CD4-positive, alpha-beta T cell (primary cell): Measurements from ENCODE around the gene HK1. TPM values are rescaled to one million over a fixed set of nuclear protein-coding genes. Genes with fewer than 3 reads are reported as not detected.
"Not testable (repeated sequence)": the region's sequence is repeated elsewhere in the genome, so short reads cannot be mapped to it uniquely, and the experiment has no call there.

Experiments used
- ATAC-seq: fragments of 200-7000 bp; cut with Tn5 transposase; one replicate; pipeline ENCODE4 v1.10.0; 2022; ENCODE audit warnings: mild to moderate bottlenecking; ENCODE audit not compliant: poor library complexity
- CTCF ChIA-PET: fragments of 350-600 bp; sonication (Branson Sonifier 250); formaldehyde crosslinking; loops from one replicate; lab custom pipeline; 2021; ENCODE audit warnings: antibody characterized with exemption, inconsistent platforms; lab: Charles Lee
- POLR2A ChIA-PET: fragments of 350-600 bp; sonication (Branson Sonifier 250); formaldehyde crosslinking; loops from one replicate; lab custom pipeline; 2021; ENCODE audit warnings: antibody characterized with exemption, inconsistent platforms; lab: Charles Lee
- DNase-seq, 14 experiments: peaks; one replicate each; pipeline ENCODE4 v3.0.0-alpha.2; 2013 to 2020; ENCODE audit warnings: mixed read lengths in 2 of 14
- H3K27ac ChIP-seq, 2 donors: one replicate each; pipeline versions ENCODE4 v1.5.1 to v1.7.0; 2013; ENCODE audit warnings: low read length in 2 of 2, low read depth in 1 of 2, mild to moderate bottlenecking in 1 of 2
- H3K27me3 ChIP-seq, 2 experiments: 1 replicate in 1 of 2; 2 replicates in 1 of 2; pipeline versions ENCODE4 v1.6.1 to v1.7.0; 2013; ENCODE audit warnings: low read length in 2 of 2, control low read depth in 1 of 2, mild to moderate bottlenecking in 1 of 2, moderate library complexity in 1 of 2; ENCODE audit not compliant: insufficient read depth in 2 of 2, control insufficient read depth in 1 of 2
- H3K36me3 ChIP-seq: one replicate; pipeline ENCODE4 v1.6.1; 2013; ENCODE audit warnings: low read length, control low read depth; ENCODE audit not compliant: insufficient read depth
- H3K4me1 ChIP-seq: one replicate; pipeline ENCODE4 v1.6.1; 2013; ENCODE audit warnings: low read length, control low read depth; ENCODE audit not compliant: insufficient read depth
- H3K4me3 ChIP-seq: one replicate; pipeline ENCODE4 v1.5.1; 2013; ENCODE audit warnings: mild to moderate bottlenecking, low read length, moderate library complexity
- H3K9me3 ChIP-seq, 2 experiments: 1 replicate in 1 of 2; 2 replicates in 1 of 2; pipeline versions ENCODE4 v1.6.1 to v1.7.0; 2013; ENCODE audit warnings: low read length in 2 of 2, mild to moderate bottlenecking in 2 of 2, control low read depth in 1 of 2, moderate library complexity in 1 of 2; ENCODE audit not compliant: control insufficient read depth in 1 of 2, insufficient read depth in 1 of 2
- H3K27ac Mint-ChIP-seq: one replicate; pipeline ENCODE4 v1.8.0; 2020; ENCODE audit warnings: mixed read lengths
- H3K27me3 Mint-ChIP-seq: one replicate; pipeline ENCODE4 v1.8.0; 2021; ENCODE audit warnings: mixed read lengths
- H3K36me3 Mint-ChIP-seq: one replicate; pipeline ENCODE4 v1.8.0; 2021; ENCODE audit warnings: low read depth, mixed read lengths
- H3K4me1 Mint-ChIP-seq: one replicate; pipeline ENCODE4 v1.8.0; 2021; ENCODE audit warnings: low read depth, mixed read lengths
- H3K4me3 Mint-ChIP-seq: one replicate; pipeline ENCODE4 v1.8.0; 2020; ENCODE audit warnings: mild to moderate bottlenecking, mixed read lengths
- H3K9me3 Mint-ChIP-seq: one replicate; pipeline ENCODE4 v1.8.0; 2020; ENCODE audit warnings: mixed read lengths
- intact Hi-C, 2 experiments: fragments of 100-400 bp; cut with DNase I in 1 of 2; cut with micrococcal nuclease in 1 of 2; formaldehyde crosslinking; loops; one replicate each; pipeline versions ENCODE4 v1.15.1 to v1.9.0; 2023 to 2025; cut with DNase I, micrococcal nuclease
- total RNA-seq, 174 experiments: library from RNA in 2 of 174; stranded (reverse) in 2 of 174; gene quantifications; one replicate each; pipeline ENCODE4 v1.2.3 and lab custom pipeline; 2021 to 2026
- TF ChIP-seq, protein P1 (sequence below): fragments of 200-600 bp; IDR thresholded peaks from one replicate; pipeline ENCODE4 v1.8.0; 2022; ENCODE audit warnings: antibody characterized with exemption, mild to moderate bottlenecking

HK1 gene
- total RNA-seq, 2 experiments from 2014 or later: 45.6 to 48.1 TPM

DNA sequence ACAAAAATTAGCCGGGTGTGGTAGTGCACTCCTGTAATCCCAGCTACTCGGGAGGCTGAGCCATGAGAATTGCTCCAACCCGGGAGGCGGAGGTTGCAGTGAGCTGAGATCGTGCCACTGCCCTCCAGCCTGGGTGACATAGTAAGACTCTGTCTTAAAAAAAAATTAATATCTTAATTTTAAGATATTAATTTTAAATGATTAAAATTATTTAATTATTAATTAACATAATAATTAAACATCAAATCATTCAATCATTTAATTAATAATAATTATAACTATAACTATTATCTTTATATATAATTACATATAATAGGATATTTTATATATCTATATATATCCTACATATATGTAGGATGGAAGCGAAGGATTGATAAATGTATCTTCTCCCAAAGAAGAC lies 1.8 kb upstream of the HK1 start:
- DNase-seq (no peak), ATAC-seq (no peak)
- Histone ChIP-seq H3K36me3 (no peaks in the 10 kb centered on the region), H3K4me1 (no peaks in the 10 kb centered on the region), H3K4me3 (no peak overlapping the region), H3K27me3 (peaks cover 0 to 2% of the 10 kb centered on the region in 2 experiments), H3K27ac (no peak overlapping the region), H3K9me3 (no peaks in the 10 kb centered on the region)
- H3K9me3 Mint-ChIP-seq: no peaks in the 10 kb centered on the region
- H3K36me3 Mint-ChIP-seq: no peaks in the 10 kb centered on the region
- H3K27me3 Mint-ChIP-seq: no peaks in the 10 kb centered on the region
- intact Hi-C loops: no loop called here
- H3K4me3 Mint-ChIP-seq: no peak overlapping the region
- H3K27ac Mint-ChIP-seq: no peak overlapping the region
- POLR2A ChIA-PET: no interaction called here
- CTCF ChIA-PET: no interaction called here
- H3K4me1 Mint-ChIP-seq: no peaks in the 10 kb centered on the region
- TF ChIP-seq, protein P1, sequence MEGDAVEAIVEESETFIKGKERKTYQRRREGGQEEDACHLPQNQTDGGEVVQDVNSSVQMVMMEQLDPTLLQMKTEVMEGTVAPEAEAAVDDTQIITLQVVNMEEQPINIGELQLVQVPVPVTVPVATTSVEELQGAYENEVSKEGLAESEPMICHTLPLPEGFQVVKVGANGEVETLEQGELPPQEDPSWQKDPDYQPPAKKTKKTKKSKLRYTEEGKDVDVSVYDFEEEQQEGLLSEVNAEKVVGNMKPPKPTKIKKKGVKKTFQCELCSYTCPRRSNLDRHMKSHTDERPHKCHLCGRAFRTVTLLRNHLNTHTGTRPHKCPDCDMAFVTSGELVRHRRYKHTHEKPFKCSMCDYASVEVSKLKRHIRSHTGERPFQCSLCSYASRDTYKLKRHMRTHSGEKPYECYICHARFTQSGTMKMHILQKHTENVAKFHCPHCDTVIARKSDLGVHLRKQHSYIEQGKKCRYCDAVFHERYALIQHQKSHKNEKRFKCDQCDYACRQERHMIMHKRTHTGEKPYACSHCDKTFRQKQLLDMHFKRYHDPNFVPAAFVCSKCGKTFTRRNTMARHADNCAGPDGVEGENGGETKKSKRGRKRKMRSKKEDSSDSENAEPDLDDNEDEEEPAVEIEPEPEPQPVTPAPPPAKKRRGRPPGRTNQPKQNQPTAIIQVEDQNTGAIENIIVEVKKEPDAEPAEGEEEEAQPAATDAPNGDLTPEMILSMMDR: no peak

DNA sequence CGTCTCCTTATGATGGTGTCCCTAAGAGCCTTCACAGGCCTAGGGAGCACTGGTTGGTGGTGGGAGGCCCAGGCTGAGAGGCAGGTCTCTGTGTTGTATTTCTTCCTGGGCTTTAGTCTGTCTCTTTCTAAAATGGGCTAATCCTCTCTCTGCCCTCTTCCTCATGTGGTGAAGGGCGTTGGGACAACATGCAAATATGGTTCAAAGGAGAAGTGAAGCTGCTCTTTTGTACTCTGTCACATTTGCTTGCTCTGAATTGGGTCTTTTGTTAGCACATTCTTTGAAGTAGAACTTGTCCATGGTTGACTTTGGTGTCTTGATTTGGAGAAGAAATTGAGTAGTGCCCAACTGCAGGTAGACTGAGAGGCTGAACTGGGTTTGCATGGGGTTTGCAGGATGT lies 814 bp downstream of the HK1 start:
- CTCF ChIA-PET: no interaction called here
- Mint-ChIP-seq H3K4me1 (no peaks in the 10 kb centered on the region), H3K27ac (no peak overlapping the region), H3K36me3 (no peaks in the 10 kb centered on the region), H3K27me3 (no peaks in the 10 kb centered on the region), H3K9me3 (no peaks in the 10 kb centered on the region), H3K4me3 (no peak overlapping the region)
- H3K4me1 ChIP-seq: no peaks in the 10 kb centered on the region
- no peaks in the 10 kb centered on the region for H3K36me3 ChIP-seq
- POLR2A ChIA-PET: no interaction called here
- DNase-seq (no peak), ATAC-seq (no peak)
- H3K27me3 ChIP-seq: peaks cover 0 to 2% of the 10 kb centered on the region in 2 experiments
- TF ChIP-seq, protein P1: no peak
- H3K4me3 ChIP-seq: no peak overlapping the region
- no peaks in the 10 kb centered on the region for H3K9me3 ChIP-seq
- intact Hi-C loops: no loop called here
- no peak overlapping the region for H3K27ac ChIP-seq

DNA sequence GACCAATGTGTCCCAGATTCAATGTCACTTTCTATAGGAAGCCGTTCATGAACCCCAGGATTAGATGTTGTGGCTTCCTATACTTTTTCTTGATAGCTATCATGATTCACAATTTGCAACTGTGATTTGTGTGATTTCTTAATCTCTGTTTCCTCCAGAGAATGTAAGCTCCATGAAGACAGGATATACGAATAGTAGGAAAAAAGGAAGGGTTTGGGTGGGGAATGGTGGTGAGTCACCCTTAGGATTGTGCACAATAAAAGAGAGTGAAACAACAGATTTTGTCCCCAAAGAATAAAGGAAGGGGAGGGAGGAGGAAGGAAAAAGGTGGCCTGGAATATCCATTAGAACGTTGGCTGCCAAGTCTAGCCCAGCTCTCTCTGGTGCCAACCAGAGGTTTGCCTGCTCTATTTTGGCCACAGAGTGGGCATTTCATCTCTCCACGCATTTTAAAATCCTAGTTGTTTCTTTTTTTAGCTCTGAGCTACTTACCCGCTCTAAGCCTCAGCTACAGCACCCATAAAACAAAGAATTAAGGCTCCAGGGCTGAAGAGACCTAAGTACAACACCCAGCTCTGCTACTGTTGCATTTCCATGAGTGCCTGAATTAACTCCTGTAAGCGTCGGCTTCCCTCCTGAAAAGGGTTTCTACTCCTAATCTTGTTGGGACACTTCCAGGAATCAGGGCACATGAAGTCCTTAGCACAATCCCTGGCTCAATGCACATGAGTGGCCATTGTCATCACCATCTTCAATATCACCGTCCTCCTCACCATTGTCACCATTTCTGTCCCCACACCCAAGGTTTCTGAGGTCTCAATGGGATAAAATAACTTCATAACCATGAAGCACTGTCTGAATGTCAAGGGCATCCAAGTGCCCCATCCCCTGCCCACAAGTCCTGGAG lies 3.5 kb downstream of the HK1 start:
- intact Hi-C loops: no loop called here
- no peaks in the 10 kb centered on the region for H3K9me3 ChIP-seq
- H3K36me3 ChIP-seq: no peaks in the 10 kb centered on the region
- H3K4me3 Mint-ChIP-seq: no peak overlapping the region
- no peak overlapping the region for H3K4me3 ChIP-seq
- H3K27ac Mint-ChIP-seq: no peak overlapping the region
- CTCF ChIA-PET: no interaction called here
- H3K4me1 Mint-ChIP-seq: no peaks in the 10 kb centered on the region
- H3K27me3 ChIP-seq: peaks cover 0 to 2% of the 10 kb centered on the region in 2 experiments
- H3K36me3 Mint-ChIP-seq: no peaks in the 10 kb centered on the region
- H3K27ac ChIP-seq: no peak overlapping the region
- POLR2A ChIA-PET: no interaction called here
- TF ChIP-seq, protein P1: no peak
- H3K4me1 ChIP-seq: no peaks in the 10 kb centered on the region
- DNase-seq (no peak), ATAC-seq (no peak)
- no peaks in the 10 kb centered on the region for H3K9me3 Mint-ChIP-seq
- H3K27me3 Mint-ChIP-seq: no peaks in the 10 kb centered on the region

DNA sequence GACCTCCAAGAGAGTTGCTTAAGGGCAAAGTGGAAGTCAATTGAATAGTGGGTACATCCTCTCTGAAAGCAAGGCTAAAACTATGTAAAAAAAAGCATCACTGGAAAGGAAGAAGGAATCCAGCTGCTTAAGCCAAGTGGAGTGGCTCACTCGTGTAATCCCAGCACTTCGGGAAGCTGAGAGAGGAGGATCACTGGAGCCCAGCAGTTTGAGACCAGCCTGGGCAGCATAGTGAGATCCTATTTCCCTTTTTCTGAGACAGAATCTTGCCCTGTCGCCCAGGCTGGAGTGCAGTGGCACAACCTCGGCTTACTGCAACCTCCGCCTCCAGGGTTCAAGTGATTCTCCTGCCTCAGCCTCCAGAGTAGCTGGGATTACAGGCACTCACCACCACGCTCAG lies 6.1 kb downstream of the HK1 start:
- H3K4me1 ChIP-seq, H3K4me3 Mint-ChIP-seq, ATAC-seq, H3K36me3 ChIP-seq, intact Hi-C loops, H3K4me3 ChIP-seq, H3K36me3 Mint-ChIP-seq, H3K27ac ChIP-seq, CTCF ChIA-PET, H3K9me3 ChIP-seq, H3K27me3 ChIP-seq, H3K4me1 Mint-ChIP-seq, DNase-seq, H3K9me3 Mint-ChIP-seq, POLR2A ChIA-PET, H3K27ac Mint-ChIP-seq, H3K27me3 Mint-ChIP-seq: not testable (repeated sequence)
